Esophagus squamous epithelium (tissue), 4 donors: ENCODE results near the gene C19orf85.

Source experiments
- CTCF ChIP-seq, 6 experiments: fragments of 450-650 bp in 4 of 6; fragments of 200-600 bp in 2 of 6; sonication (generic) in 2 of 6; IDR thresholded peaks; one replicate each; pipeline ENCODE4 v1.5.1; 2016 to 2019; ENCODE audit warnings: antibody characterized with exemption in 6 of 6, mild to moderate bottlenecking in 4 of 6, moderate library complexity in 4 of 6
- POLR2A ChIP-seq, 4 donors: fragments of 450-650 bp; IDR thresholded peaks; one replicate each; pipeline ENCODE4 v1.6.1; 2017; ENCODE audit warnings: antibody characterized with exemption in 4 of 4, mild to moderate bottlenecking in 4 of 4, moderate library complexity in 3 of 4

GRCh38 chr19:55487924-55488687 lies 23.6 kb upstream of the C19orf85 start, which contains the start of gene SSC5D:
- TF ChIP-seq CTCF (IDR thresholded peaks at IDR 0.05) (no peak), POLR2A (IDR thresholded peaks at IDR 0.05) (no peak)
